H1 (cell line): ENCODE measurements around the gene TSSK6. TPM values are rescaled to one million over a fixed set of nuclear protein-coding genes. Genes with fewer than 3 reads are reported as not detected.

Experiments
- CTCF ChIA-PET: fragments of 300-600 bp; sonication (Branson Sonifier 250); formaldehyde crosslinking; loops from one replicate; lab custom pipeline; 2021; ENCODE audit not compliant: partially characterized antibody; lab: Charles Lee
- POLR2A ChIA-PET: fragments of 300-600 bp; sonication (Branson Sonifier 250); formaldehyde crosslinking; loops from one replicate; lab custom pipeline; 2021; ENCODE audit warnings: inconsistent platforms; ENCODE audit not compliant: partially characterized antibody; lab: Charles Lee
- DNase-seq, 2 experiments: peaks; one replicate each; pipeline versions ENCODE4 v3.0.0 to v3.0.0-alpha.2; 2010 to 2022; ENCODE audit warnings: low spot score in 2 of 2, low read depth in 1 of 2, mixed read lengths in 1 of 2
- FAIRE-seq: peaks from 2 replicates; lab custom pipeline; 2011; peaks lifted over from hg19 to GRCh38; lab: Jason Lieb, UNC
- H2AFZ ChIP-seq: 2 replicates; pipeline ENCODE4 v1.8.1; 2012; ENCODE audit warnings: low read length, inconsistent platforms
- H2AK5ac ChIP-seq: 2 replicates; pipeline ENCODE4 v1.6.1; 2013; ENCODE audit warnings: low read depth, low read length
- H2BK120ac ChIP-seq: replicated peaks from 2 replicates; pipeline ENCODE3; 2013; ENCODE audit warnings: low read depth, low read length, inconsistent platforms
- H2BK12ac ChIP-seq: 2 replicates; pipeline ENCODE4 v1.6.1; 2013; ENCODE audit warnings: low read depth, low read length
- H2BK15ac ChIP-seq: 2 replicates; pipeline ENCODE4 v1.6.1; 2013; ENCODE audit warnings: low read length
- H2BK20ac ChIP-seq: 2 replicates; pipeline ENCODE4 v1.6.1; 2013; ENCODE audit warnings: low read length
- H2BK5ac ChIP-seq: 2 replicates; pipeline ENCODE4 v1.6.1; 2013; ENCODE audit warnings: low read depth, low read length
- H3K14ac ChIP-seq: 2 replicates; pipeline ENCODE4 v1.6.1; 2013; ENCODE audit warnings: inconsistent platforms; ENCODE audit not compliant: insufficient read length
- H3K18ac ChIP-seq: 2 replicates; pipeline ENCODE4 v1.6.1; 2013; ENCODE audit warnings: low read length; ENCODE audit errors: extremely low read depth
- H3K23ac ChIP-seq: 2 replicates; pipeline ENCODE4 v1.6.1; 2013; ENCODE audit warnings: inconsistent platforms; ENCODE audit not compliant: insufficient read length
- H3K23me2 ChIP-seq: 2 replicates; pipeline ENCODE4 v1.6.1; 2013; ENCODE audit warnings: low read depth, low read length
- H3K27ac ChIP-seq: 2 replicates; pipeline ENCODE4 v1.6.1; 2011; ENCODE audit warnings: low read depth, low read length, inconsistent platforms
- H3K27me3 ChIP-seq, 4 experiments: replicated peaks in 1 of 4; 1 replicate in 1 of 4; 2 replicates in 3 of 4; pipeline versions ENCODE4 v1.6.1 to v1.8.1; 2011 to 2013; ENCODE audit warnings: low read length in 3 of 4, mild to moderate bottlenecking in 3 of 4, inconsistent platforms in 2 of 4, mixed read lengths in 2 of 4, moderate library complexity in 1 of 4; ENCODE audit not compliant: control insufficient read depth in 3 of 4, insufficient read depth in 3 of 4; ENCODE audit errors: extremely low read depth in 1 of 4
- H3K36me3 ChIP-seq, 4 experiments: 2 replicates each; pipeline versions ENCODE4 v1.6.1 to v1.8.1; 2011 to 2013; ENCODE audit warnings: mild to moderate bottlenecking in 4 of 4, low read length in 3 of 4, moderate library complexity in 2 of 4, control low read depth in 1 of 4, inconsistent platforms in 1 of 4; ENCODE audit not compliant: insufficient read depth in 4 of 4, control insufficient read depth in 2 of 4
- H3K4ac ChIP-seq: replicated peaks from 2 replicates; pipeline ENCODE3; 2013; ENCODE audit warnings: low read length, low read depth, mixed read lengths, inconsistent platforms; ENCODE audit not compliant: insufficient read length
- H3K4me1 ChIP-seq, 4 experiments: replicated peaks in 1 of 4; 1 replicate in 1 of 4; 2 replicates in 3 of 4; pipeline versions ENCODE4 v1.6.1 to v1.8.1; 2011 to 2013; ENCODE audit warnings: low read length in 3 of 4, inconsistent platforms in 2 of 4, mixed read lengths in 1 of 4; ENCODE audit not compliant: insufficient read depth in 4 of 4, control insufficient read depth in 3 of 4
- H3K4me2 ChIP-seq, 2 experiments: 2 replicates each; pipeline versions ENCODE4 v1.6.1 to v1.8.1; 2011 to 2013; ENCODE audit warnings: low read depth in 2 of 2, low read length in 2 of 2, control low read depth in 1 of 2, inconsistent platforms in 1 of 2, mild to moderate bottlenecking in 1 of 2; ENCODE audit not compliant: insufficient read depth in 1 of 2
- H3K4me3 ChIP-seq, 4 experiments: fragments of 200-600, 300-600 bp in 1 of 4; sonication (generic), shearing (Covaris generic), sonication (Bioruptor Twin) in 1 of 4; 2 replicates each; pipeline versions ENCODE4 v1.5.1 to v1.8.1; 2011 to 2016; ENCODE audit warnings: low read length in 4 of 4, low read depth in 3 of 4, control low read depth in 2 of 4, inconsistent platforms in 2 of 4, mild to moderate bottlenecking in 2 of 4, mixed read lengths in 1 of 4, moderate library complexity in 1 of 4; ENCODE audit not compliant: insufficient read depth in 2 of 4; ENCODE audit errors: extremely low read depth in 1 of 4
- H3K56ac ChIP-seq: replicated peaks from 2 replicates; pipeline ENCODE3; 2013; ENCODE audit warnings: low read depth, mild to moderate bottlenecking, mixed read lengths, low read length, inconsistent platforms; ENCODE audit not compliant: insufficient read length
- H3K79me1 ChIP-seq: 2 replicates; pipeline ENCODE4 v1.6.1; 2013; ENCODE audit warnings: low read depth, low read length, control low read depth
- H3K79me2 ChIP-seq, 2 experiments: 2 replicates each; pipeline versions ENCODE4 v1.6.1 to v1.8.1; 2012 to 2013; ENCODE audit warnings: low read length in 2 of 2, mild to moderate bottlenecking in 2 of 2, inconsistent platforms in 1 of 2; ENCODE audit not compliant: insufficient read depth in 2 of 2, control insufficient read depth in 1 of 2
- H3K9ac ChIP-seq, 4 experiments: replicated peaks in 1 of 4; 1 replicate in 1 of 4; 2 replicates in 3 of 4; pipeline versions ENCODE4 v1.6.1 to v1.8.1; 2011 to 2013; ENCODE audit warnings: low read depth in 3 of 4, low read length in 3 of 4, control low read depth in 2 of 4, mild to moderate bottlenecking in 2 of 4, moderate library complexity in 2 of 4, inconsistent platforms in 1 of 4; ENCODE audit errors: extremely low read depth in 1 of 4
- H3K9me3 ChIP-seq, 2 experiments: 2 replicates each; pipeline versions ENCODE4 v1.6.1 to v1.8.1; 2012 to 2013; ENCODE audit warnings: mild to moderate bottlenecking in 2 of 2, moderate library complexity in 2 of 2, control low read depth in 1 of 2, inconsistent platforms in 1 of 2, low read depth in 1 of 2, low read length in 1 of 2, mixed read lengths in 1 of 2; ENCODE audit not compliant: insufficient read depth in 2 of 2
- H4K20me1 ChIP-seq, 2 experiments: replicated peaks in 1 of 2; 2 replicates each; pipeline versions ENCODE3 to v1.8.1; 2011 to 2013; ENCODE audit warnings: inconsistent platforms in 2 of 2, low read length in 2 of 2, mild to moderate bottlenecking in 1 of 2; ENCODE audit not compliant: insufficient read depth in 2 of 2, control insufficient read depth in 1 of 2
- H4K5ac ChIP-seq: 2 replicates; pipeline ENCODE4 v1.6.1; 2013; ENCODE audit warnings: low read length, low read depth, mixed read lengths, inconsistent platforms; ENCODE audit not compliant: insufficient read length
- H4K8ac ChIP-seq: 2 replicates; pipeline ENCODE4 v1.8.0; 2013; ENCODE audit warnings: mild to moderate bottlenecking, moderate library complexity, low read length, inconsistent platforms; ENCODE audit not compliant: insufficient read depth; ENCODE audit errors: extremely low read depth
- H4K91ac ChIP-seq: replicated peaks from 2 replicates; pipeline ENCODE3; 2013; ENCODE audit warnings: low read length, mixed read lengths, inconsistent platforms; ENCODE audit not compliant: insufficient read length
- NANOG ChIP-seq: IDR thresholded peaks from 2 replicates; pipeline ENCODE4 v1.6.1; 2011; ENCODE audit warnings: low read length, low read depth, mild to moderate bottlenecking, inconsistent platforms; ENCODE audit not compliant: insufficient read depth, poor library complexity, severe bottlenecking
- USF2 ChIP-seq: IDR thresholded peaks from 2 replicates; pipeline ENCODE4 v1.6.1; 2011; ENCODE audit warnings: low read length, improper control_type of control experiment
- WGBS, 2 experiments: shearing (Covaris generic) in 1 of 2; methylation state at CpG; one replicate each; pipeline versions ENCODE4 v1.1.6 to v1.1.7; 2013 to 2015; ENCODE audit warnings: low lambda C conversion rate in 2 of 2, mixed read lengths in 2 of 2, inconsistent platforms in 1 of 2, low coverage in 1 of 2, missing lambda C conversion rate in 1 of 2; ENCODE audit not compliant: insufficient replicate concordance in 2 of 2, insufficient coverage in 1 of 2, insufficient read length in 1 of 2; ENCODE audit errors: extremely low coverage in 1 of 2, missing lambda C conversion rate in 1 of 2; 5-methylcytosine and 5-hydroxymethylcytosine counted together
- polyA plus RNA-seq, 7 experiments: library from polyadenylated mRNA; depleted of rRNA in 3 of 7; stranded (reverse) in 5 of 7; unstranded in 2 of 7; fragments of >200 nt in 5 of 7; fragments of 200-250 nt in 2 of 7; gene quantifications; 1 replicate in 5 of 7; 2 replicates in 1 of 7; 4 replicates in 1 of 7; pipeline versions ENCODE4 v1.2.1 to v1.2.3, GENCODE V29; 2011 to 2013; ENCODE audit warnings: missing spikeins in 2 of 7, mixed read lengths in 2 of 7
- total RNA-seq: library from RNA; stranded (reverse); fragmentation: NEBNext Ultra II Directional; extraction: Animal tissue kit (Norgen Biotek cat#: 25700); gene quantifications from 2 replicates; pipeline ENCODE4 v1.2.1, GENCODE V29; 2021
- TF ChIP-seq, protein P1 (sequence below): IDR thresholded peaks from 2 replicates; pipeline ENCODE4 v1.6.1; 2012; ENCODE audit warnings: inconsistent platforms

Gene TSSK6
- total and polyA plus RNA-seq, 2 of the 8 experiments (the other 6 are each of a cell fraction or from before 2014, with no cell fraction given) = 3.6 to 7.8 TPM

GRCh38 chr19:19559931-19560330 lies 44.6 kb upstream of the TSSK6 start:
- CTCF ChIA-PET = interaction anchor here (0.7 to 20.0 kb wide), 9 partner anchors 10 to 177 kb away, joined by 3 to 223 read pairs (median 6); partner anchors contain the start of gene GMIP
- no peak overlapping the region for H2AFZ ChIP-seq
- 83% methylated on average over 4 of the region's 4 CpGs; no CpG with 5 or more reads in 1 of the 2 experiments for WGBS, 2 experiments
- no peak for TF ChIP-seq USF2
- TF ChIP-seq, protein P1, sequence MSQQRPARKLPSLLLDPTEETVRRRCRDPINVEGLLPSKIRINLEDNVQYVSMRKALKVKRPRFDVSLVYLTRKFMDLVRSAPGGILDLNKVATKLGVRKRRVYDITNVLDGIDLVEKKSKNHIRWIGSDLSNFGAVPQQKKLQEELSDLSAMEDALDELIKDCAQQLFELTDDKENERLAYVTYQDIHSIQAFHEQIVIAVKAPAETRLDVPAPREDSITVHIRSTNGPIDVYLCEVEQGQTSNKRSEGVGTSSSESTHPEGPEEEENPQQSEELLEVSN = no peak
- no peak for TF ChIP-seq NANOG

More at GRCh38 chr19:19559931-19560330, 44.6 kb upstream of the TSSK6 start:
- H3K14ac ChIP-seq = no peak overlapping the region
- no peak overlapping the region for H3K18ac ChIP-seq
- no peaks in the 10 kb centered on the region for H3K36me3 ChIP-seq
- no peak overlapping the region for H3K4ac ChIP-seq
- H4K91ac ChIP-seq = no peak overlapping the region
- H2BK15ac ChIP-seq = no peak overlapping the region
- no peaks in the 10 kb centered on the region for H4K20me1 ChIP-seq
- no peaks in the 10 kb centered on the region for H3K27me3 ChIP-seq
- no peak overlapping the region for H4K8ac ChIP-seq
- H3K4me1 ChIP-seq = peaks cover 0 to 4% (median 0%) of the 10 kb centered on the region in 4 experiments; a peak in 2 of 7 replicates
- no peak overlapping the region for H3K4me2 ChIP-seq
- H2BK12ac ChIP-seq = no peak overlapping the region
- FAIRE-seq = no peak
- no peak overlapping the region for H2BK20ac ChIP-seq
- H2AK5ac ChIP-seq = no peak overlapping the region
- H4K5ac ChIP-seq = no peak overlapping the region
- no peaks in the 10 kb centered on the region for H3K9me3 ChIP-seq
- H3K9ac ChIP-seq = 0 out of 7 replicates have a peak overlapping the region, but pooled peaks of 1 of the 4 experiments have one; percentile 39
- H3K27ac ChIP-seq = no peak overlapping the region
- DNase-seq = no peak
- POLR2A ChIA-PET = interaction anchor here (1.7 kb wide), 1 partner anchor 9 kb away, joined by 3 read pairs; no protein-coding TSS in a partner anchor
- H3K79me2 ChIP-seq = no peaks in the 10 kb centered on the region
- H3K4me3 ChIP-seq = no peak overlapping the region
- no peak overlapping the region for H2BK120ac ChIP-seq
- H3K23ac ChIP-seq = no peak overlapping the region
- no peaks in the 10 kb centered on the region for H3K23me2 ChIP-seq
- H3K79me1 ChIP-seq = 0 out of 2 replicates have a peak, but pooled peaks cover 2% of the 10 kb centered on the region
- no peak overlapping the region for H3K56ac ChIP-seq
- 0 out of 2 replicates have a peak overlapping the region, but pooled peaks have one; percentile 9 for H2BK5ac ChIP-seq
